CD4-positive, alpha-beta memory T cell (primary cell): ENCODE results near the gene EXOSC6. TPM values are rescaled to one million over a fixed set of nuclear protein-coding genes. Genes with fewer than 3 reads are reported as not detected.

Experiments
- CTCF ChIA-PET: fragments of 350-600 bp; sonication (Branson Sonifier 250); formaldehyde crosslinking; loops from one replicate; lab custom pipeline; 2021; ENCODE audit warnings: inconsistent platforms; ENCODE audit not compliant: partially characterized antibody; lab: Charles Lee
- POLR2A ChIA-PET: fragments of 350-600 bp; sonication (Branson Sonifier 250); formaldehyde crosslinking; loops from one replicate; lab custom pipeline; 2021; ENCODE audit not compliant: partially characterized antibody; lab: Charles Lee
- DNase-seq, 5 donors: peaks; one replicate each; pipeline versions ENCODE4 v3.0.0 to v3.0.0-alpha.2; 2020 to 2022; ENCODE audit warnings: mixed read lengths in 1 of 5
- H3K27ac ChIP-seq: one replicate; pipeline ENCODE4 v1.7.0; 2013; ENCODE audit warnings: low read depth, low read length
- H3K27me3 ChIP-seq: 2 replicates; pipeline ENCODE4 v1.7.0; 2013; ENCODE audit warnings: mild to moderate bottlenecking, low read length, moderate library complexity; ENCODE audit not compliant: insufficient read depth
- H3K36me3 ChIP-seq: 2 replicates; pipeline ENCODE4 v1.7.0; 2013; ENCODE audit warnings: mild to moderate bottlenecking, low read length, moderate library complexity; ENCODE audit not compliant: insufficient read depth
- H3K4me1 ChIP-seq: 2 replicates; pipeline ENCODE4 v1.7.0; 2013; ENCODE audit warnings: mild to moderate bottlenecking, low read length, moderate library complexity; ENCODE audit not compliant: insufficient read depth
- H3K4me3 ChIP-seq, 2 donors: one replicate each; pipeline ENCODE4 v1.7.0; 2013; ENCODE audit warnings: low read length in 2 of 2, mild to moderate bottlenecking in 1 of 2
- H3K9me3 ChIP-seq, 2 donors: one replicate each; pipeline ENCODE4 v1.7.0; 2013; ENCODE audit warnings: low read length in 2 of 2, control low read depth in 1 of 2; ENCODE audit not compliant: control insufficient read depth in 1 of 2
- H3K27ac Mint-ChIP-seq, 7 donors: one replicate each; pipeline ENCODE4 v1.8.0; 2020 to 2021; ENCODE audit warnings: mixed read lengths in 7 of 7, mild to moderate bottlenecking in 6 of 7, inconsistent platforms in 3 of 7, moderate library complexity in 3 of 7
- H3K27me3 Mint-ChIP-seq, 2 donors: one replicate each; pipeline ENCODE4 v1.8.0; 2020 to 2021; ENCODE audit warnings: mixed read lengths in 2 of 2
- H3K36me3 Mint-ChIP-seq, 2 donors: one replicate each; pipeline ENCODE4 v1.8.0; 2020 to 2021; ENCODE audit warnings: mixed read lengths in 2 of 2, inconsistent platforms in 1 of 2, mild to moderate bottlenecking in 1 of 2
- H3K4me1 Mint-ChIP-seq, 4 donors: one replicate each; pipeline ENCODE4 v1.8.0; 2020 to 2021; ENCODE audit warnings: mixed read lengths in 4 of 4, mild to moderate bottlenecking in 1 of 4
- H3K4me3 Mint-ChIP-seq, 8 donors: one replicate each; pipeline ENCODE4 v1.8.0; 2020 to 2021; ENCODE audit warnings: mixed read lengths in 8 of 8, mild to moderate bottlenecking in 7 of 8, moderate library complexity in 6 of 8, inconsistent platforms in 3 of 8
- H3K9me3 Mint-ChIP-seq, 8 donors: one replicate each; pipeline ENCODE4 v1.8.0; 2020 to 2021; ENCODE audit warnings: mixed read lengths in 8 of 8, mild to moderate bottlenecking in 5 of 8, inconsistent platforms in 3 of 8, moderate library complexity in 1 of 8
- intact Hi-C: fragments of 100-400 bp; cut with micrococcal nuclease; formaldehyde crosslinking; loops from one replicate; pipeline ENCODE4 v1.15.1; 2023
- polyA plus RNA-seq, 2 donors: library from polyadenylated mRNA; unstranded; fragments of 300-500 nt; fragmentation: Illumina TruSeq; gene quantifications; one replicate each; pipeline ENCODE4 v1.2.3, GENCODE V29; 2021
- total RNA-seq, 2 experiments: library from RNA; stranded (reverse); gene quantifications; one replicate each; pipeline ENCODE4 v1.2.3, GENCODE V29; 2021

Gene EXOSC6
- total and polyA plus RNA-seq, 4 experiments from 2014 or later: 6.6 to 44.1 (median 27.7) TPM

GRCh38 chr16:70255574-70255973 lies 3.8 kb upstream of the EXOSC6 start:
- Mint-ChIP-seq H3K27ac (no peak overlapping the region), H3K4me1 (peaks cover 4 to 10% (median 7%) of the 10 kb centered on the region in 4 donors), H3K9me3 (peaks cover 0 to 2% (median 0%) of the 10 kb centered on the region in 8 donors), H3K4me3 (no peak overlapping the region), H3K36me3 (peaks cover 21 to 61% of the 10 kb centered on the region in 2 donors), H3K27me3 (no peaks in the 10 kb centered on the region)
- CTCF ChIA-PET: interaction anchor here (0.7 to 2.6 kb wide), 3 partner anchors 33 to 91 kb away, joined by 3 to 7 read pairs (median 3); partner anchors contain the start of genes AARS1, DDX19A and DDX19B
- no peak overlapping the region for H3K27ac ChIP-seq
- no peaks in the 10 kb centered on the region for H3K9me3 ChIP-seq
- H3K27me3 ChIP-seq: no peaks in the 10 kb centered on the region
- no peak overlapping the region for H3K4me3 ChIP-seq
- POLR2A ChIA-PET: interaction anchor here (0.7 kb wide), 1 partner anchor 1442 kb away, joined by 4 read pairs; no protein-coding TSS in a partner anchor
- DNase-seq: no peak
- H3K4me1 ChIP-seq: peaks cover 6% of the 10 kb centered on the region
- peaks cover 46% of the 10 kb centered on the region for H3K36me3 ChIP-seq
- intact Hi-C loops: no loop called here

GRCh38 chr16:70254965-70255286 lies 3.2 kb upstream of the EXOSC6 start:
- peaks cover 7 to 14% (median 11%) of the 10 kb centered on the region in 4 donors for H3K4me1 Mint-ChIP-seq
- DNase-seq: no peak
- no peak overlapping the region for H3K27ac Mint-ChIP-seq
- Histone ChIP-seq H3K27me3 (no peaks in the 10 kb centered on the region), H3K36me3 (peaks cover 43% of the 10 kb centered on the region), H3K4me3 (no peak overlapping the region), H3K27ac (no peak overlapping the region), H3K4me1 (peaks cover 11% of the 10 kb centered on the region), H3K9me3 (no peaks in the 10 kb centered on the region)
- ChIA-PET POLR2A (interaction anchor here (0.7 kb wide), 1 partner anchor 1442 kb away, joined by 4 read pairs; no protein-coding TSS in a partner anchor), CTCF (interaction anchor here (0.7 to 4.5 kb wide), 5 partner anchors 8 to 92 kb away, joined by 3 to 22 read pairs (median 3); partner anchors contain the start of genes AARS1, DDX19A and DDX19B)
- intact Hi-C loops: loop anchor here (5.0 kb wide), 1 partner anchor 267 kb away; the partner anchor contains the start of genes COG4 and SF3B3
- H3K27me3 Mint-ChIP-seq: no peaks in the 10 kb centered on the region
- H3K36me3 Mint-ChIP-seq: peaks cover 21 to 58% of the 10 kb centered on the region in 2 donors
- H3K4me3 Mint-ChIP-seq: no peak overlapping the region
- peaks cover 0 to 2% (median 0%) of the 10 kb centered on the region in 8 donors for H3K9me3 Mint-ChIP-seq

- H3K27me3 Mint-ChIP-seq: no peaks in the 10 kb centered on the region
- intact Hi-C loops: loop anchor here (5.0 kb wide), 1 partner anchor 268 kb away; the partner anchor contains the start of genes COG4 and SF3B3
- DNase-seq: no peak
- H3K9me3 Mint-ChIP-seq: peaks cover 0 to 2% (median 0%) of the 10 kb centered on the region in 8 donors
- CTCF ChIA-PET: interaction anchor here (0.6 to 4.5 kb wide), 7 partner anchors 9 to 123 kb away, joined by 3 to 22 read pairs (median 4); partner anchors contain the start of genes AARS1 and DDX19B
- H3K9me3 ChIP-seq: no peaks in the 10 kb centered on the region
- peak overlapping the region in 4 of 7 donors; percentile 31 to 80 (median 58) for H3K27ac Mint-ChIP-seq
- peaks cover 40% of the 10 kb centered on the region for H3K36me3 ChIP-seq
- peak overlapping the region in 2 of 8 donors; percentile 9 to 34 for H3K4me3 Mint-ChIP-seq
- POLR2A ChIA-PET: no interaction called here
- no peaks in the 10 kb centered on the region for H3K27me3 ChIP-seq
- peaks cover 8 to 17% (median 14%) of the 10 kb centered on the region in 4 donors for H3K4me1 Mint-ChIP-seq
- H3K4me1 ChIP-seq: peaks cover 16% of the 10 kb centered on the region
- H3K27ac ChIP-seq: no peak overlapping the region
- H3K36me3 Mint-ChIP-seq: peaks cover 21 to 56% of the 10 kb centered on the region in 2 donors
- no peak overlapping the region for H3K4me3 ChIP-seq
These were observed 2.6 kb upstream of the EXOSC6 start for GRCh38 chr16:70254180-70254964.

- peak overlapping the region in 6 of 7 donors; percentile 31 to 80 (median 66) for H3K27ac Mint-ChIP-seq
- Histone ChIP-seq H3K27me3 (no peaks in the 10 kb centered on the region), H3K27ac (no peak overlapping the region), H3K36me3 (peaks cover 32% of the 10 kb centered on the region), H3K9me3 (no peaks in the 10 kb centered on the region), H3K4me3 (no peak overlapping the region), H3K4me1 (peaks cover 22% of the 10 kb centered on the region)
- CTCF ChIA-PET: interaction anchor here (1.2 to 4.5 kb wide), 5 partner anchors 10 to 46 kb away, joined by 3 to 22 read pairs (median 7); partner anchors contain the start of genes AARS1 and DDX19B
- H3K27me3 Mint-ChIP-seq: no peaks in the 10 kb centered on the region
- intact Hi-C loops: loop anchor here (5.0 kb wide), 1 partner anchor 269 kb away; the partner anchor contains the start of genes COG4 and SF3B3
- DNase-seq: peak in 3 of 5 donors; percentile 9 to 24 (median 21)
- H3K4me3 Mint-ChIP-seq: peak overlapping the region in 1 of 8 donors; percentile 9
- peaks cover 9 to 24% (median 18%) of the 10 kb centered on the region in 4 donors for H3K4me1 Mint-ChIP-seq
- H3K9me3 Mint-ChIP-seq: peaks cover 0 to 2% (median 0%) of the 10 kb centered on the region in 8 donors
- POLR2A ChIA-PET: no interaction called here
- H3K36me3 Mint-ChIP-seq: peaks cover 14 to 49% of the 10 kb centered on the region in 2 donors
These were observed 1.8 kb upstream of the EXOSC6 start for GRCh38 chr16:70253291-70254106.

- Histone ChIP-seq H3K27ac (no peak overlapping the region), H3K4me3 (no peak overlapping the region), H3K4me1 (peaks cover 26% of the 10 kb centered on the region), H3K9me3 (no peaks in the 10 kb centered on the region), H3K27me3 (no peaks in the 10 kb centered on the region), H3K36me3 (peaks cover 26% of the 10 kb centered on the region)
- peak overlapping the region in 5 of 8 donors; percentile 31 to 88 (median 43) for H3K4me3 Mint-ChIP-seq
- no peak for DNase-seq
- intact Hi-C loops: loop anchor here (5.0 kb wide), 1 partner anchor 270 kb away; the partner anchor contains the start of genes COG4 and SF3B3
- peak overlapping the region in 5 of 7 donors; percentile 55 to 94 (median 88) for H3K27ac Mint-ChIP-seq
- peaks cover 0 to 2% (median 0%) of the 10 kb centered on the region in 8 donors for H3K9me3 Mint-ChIP-seq
- H3K4me1 Mint-ChIP-seq: peaks cover 9 to 33% (median 22%) of the 10 kb centered on the region in 4 donors
- ChIA-PET CTCF (interaction anchor here (1.0 to 4.5 kb wide), 10 partner anchors 8 to 272 kb away, joined by 3 to 22 read pairs (median 5); partner anchors contain the start of genes AARS1, DDX19A and DDX19B), POLR2A (interaction anchor here (0.9 to 3.5 kb wide), 10 partner anchors 15 to 272 kb away, joined by 4 to 22 read pairs (median 6); partner anchors contain the start of genes AARS1, COG4, DDX19A and DDX19B)
- peaks cover 4 to 41% of the 10 kb centered on the region in 2 donors for H3K36me3 Mint-ChIP-seq
- H3K27me3 Mint-ChIP-seq: no peaks in the 10 kb centered on the region
These were observed 732 bp upstream of the EXOSC6 start for GRCh38 chr16:70252355-70252988.
